ENCODE data around the gene MAP3K8.
"Not testable (repeated sequence)": the region's sequence is repeated elsewhere in the genome, so short reads cannot be mapped to it uniquely, and the experiment has no call there.

The MAP3K8 gene

DNA sequence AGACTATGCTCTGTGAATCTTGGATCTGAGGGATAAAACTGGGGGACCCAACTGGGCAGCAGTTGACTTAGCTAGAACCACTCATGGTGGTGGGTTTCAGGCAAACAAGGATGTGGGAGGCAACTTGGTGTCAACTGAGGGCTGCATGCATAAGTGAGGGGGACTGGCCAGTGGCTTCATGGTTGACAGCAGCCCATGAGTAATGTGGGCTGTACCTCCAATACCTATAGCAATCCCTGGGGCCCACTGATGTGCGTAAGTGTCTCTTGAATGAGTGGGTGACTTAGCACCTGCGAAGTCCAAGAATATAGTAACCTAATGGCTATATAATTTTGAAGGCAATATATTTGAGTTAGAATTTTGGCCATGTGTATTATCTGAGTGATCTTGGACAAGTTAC is 13.7 kb upstream of the MAP3K8 start:
- DNase-seq (ENCODE audit: insufficient read length, low spot score): no peak
- peak; percentile 89 for FAIRE-seq
- TF ChIP-seq POLR2A (IDR thresholded peaks at IDR 0.05; ENCODE audit: low read depth, low read length) (no peak), PAX5 (IDR thresholded peaks at IDR 0.05; ENCODE audit: insufficient read depth, low read length, severe bottlenecking) (peak; percentile 61), POLR2AphosphoS5 (IDR thresholded peaks at IDR 0.05; ENCODE audit: low read depth, low read length) (peak; percentile 44; the same call in 1 of the 2 replicates), TAF1 (IDR thresholded peaks at IDR 0.05; ENCODE audit: low read depth, low read length) (no peak), POU2F2 (IDR thresholded peaks at IDR 0.05; ENCODE audit: low read depth, low read length) (peak; percentile 98), SPI1 (IDR thresholded peaks at IDR 0.05; ENCODE audit: low read depth, low read length) (peak; percentile 45)

DNA sequence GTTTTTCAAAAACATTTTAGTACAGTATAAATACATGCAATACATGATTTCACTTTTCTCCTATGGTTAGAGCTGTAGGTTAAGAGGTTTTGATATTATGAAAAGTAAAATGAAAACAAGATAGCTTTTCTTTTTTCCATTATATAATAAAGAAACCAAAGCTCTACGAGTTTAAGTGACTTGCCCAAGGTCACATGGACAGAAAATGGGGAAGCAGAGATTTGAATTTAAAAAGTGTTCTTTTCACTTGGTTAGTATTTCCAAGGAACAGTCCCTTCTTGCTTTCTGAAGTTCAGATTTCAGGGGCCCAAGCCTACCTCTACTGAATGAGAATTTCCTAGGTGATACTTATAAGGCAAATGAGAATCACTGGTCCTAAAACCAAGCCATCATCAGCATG is 13.2 kb upstream of the MAP3K8 start:
- TF ChIP-seq TAF1 (IDR thresholded peaks at IDR 0.05; ENCODE audit: low read depth, low read length) (no peak), POLR2AphosphoS5 (IDR thresholded peaks at IDR 0.05; ENCODE audit: low read depth, low read length) (no peak), POLR2A (IDR thresholded peaks at IDR 0.05; ENCODE audit: low read depth, low read length) (no peak), SPI1 (IDR thresholded peaks at IDR 0.05; ENCODE audit: low read depth, low read length) (no peak), PAX5 (IDR thresholded peaks at IDR 0.05; ENCODE audit: insufficient read depth, low read length, severe bottlenecking) (no peak), POU2F2 (IDR thresholded peaks at IDR 0.05; ENCODE audit: low read depth, low read length) (no peak)
- DNase-seq (ENCODE audit: insufficient read length, low spot score): no peak
- no peak for FAIRE-seq

DNA sequence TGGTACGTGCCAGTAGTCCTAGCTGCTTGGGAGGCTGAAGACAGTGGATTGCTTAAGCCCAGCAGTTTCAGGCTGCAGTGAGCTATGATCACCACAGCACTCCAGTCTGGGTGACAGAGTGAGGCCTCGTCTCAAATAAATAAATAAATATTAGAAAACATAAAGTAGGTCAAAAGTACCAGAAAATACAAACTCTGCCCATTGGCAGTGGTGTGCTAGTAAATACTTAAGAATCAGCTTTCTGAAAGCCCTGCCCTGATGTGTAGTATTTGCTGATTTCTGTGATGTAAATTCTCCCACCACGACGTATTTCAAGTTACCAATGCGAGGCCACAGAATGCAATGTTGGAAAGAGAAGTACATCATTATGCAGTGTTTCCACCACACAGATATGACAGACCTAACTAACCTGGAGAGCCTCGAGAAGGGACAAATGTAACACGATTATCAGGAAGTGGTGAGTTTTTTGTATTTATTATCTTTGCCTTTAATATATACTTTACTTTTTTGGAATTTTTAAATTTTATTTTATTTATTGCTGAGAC is 11.8 kb upstream of the MAP3K8 start:
- TF ChIP-seq SPI1 (IDR thresholded peaks at IDR 0.05; ENCODE audit: low read depth, low read length): no peak
- TF ChIP-seq POLR2A (IDR thresholded peaks at IDR 0.05; ENCODE audit: low read depth, low read length): no peak
- TF ChIP-seq TAF1 (IDR thresholded peaks at IDR 0.05; ENCODE audit: low read depth, low read length): no peak
- no peak for TF ChIP-seq POLR2AphosphoS5 (IDR thresholded peaks at IDR 0.05; ENCODE audit: low read depth, low read length)
- 0 out of 2 replicates have a peak, but pooled peaks have one; percentile 21 for TF ChIP-seq POU2F2 (IDR thresholded peaks at IDR 0.05; ENCODE audit: low read depth, low read length)
- TF ChIP-seq PAX5 (IDR thresholded peaks at IDR 0.05; ENCODE audit: insufficient read depth, low read length, severe bottlenecking): no peak
- DNase-seq (ENCODE audit: insufficient read length, low spot score) (no peak), FAIRE-seq (no peak)

DNA sequence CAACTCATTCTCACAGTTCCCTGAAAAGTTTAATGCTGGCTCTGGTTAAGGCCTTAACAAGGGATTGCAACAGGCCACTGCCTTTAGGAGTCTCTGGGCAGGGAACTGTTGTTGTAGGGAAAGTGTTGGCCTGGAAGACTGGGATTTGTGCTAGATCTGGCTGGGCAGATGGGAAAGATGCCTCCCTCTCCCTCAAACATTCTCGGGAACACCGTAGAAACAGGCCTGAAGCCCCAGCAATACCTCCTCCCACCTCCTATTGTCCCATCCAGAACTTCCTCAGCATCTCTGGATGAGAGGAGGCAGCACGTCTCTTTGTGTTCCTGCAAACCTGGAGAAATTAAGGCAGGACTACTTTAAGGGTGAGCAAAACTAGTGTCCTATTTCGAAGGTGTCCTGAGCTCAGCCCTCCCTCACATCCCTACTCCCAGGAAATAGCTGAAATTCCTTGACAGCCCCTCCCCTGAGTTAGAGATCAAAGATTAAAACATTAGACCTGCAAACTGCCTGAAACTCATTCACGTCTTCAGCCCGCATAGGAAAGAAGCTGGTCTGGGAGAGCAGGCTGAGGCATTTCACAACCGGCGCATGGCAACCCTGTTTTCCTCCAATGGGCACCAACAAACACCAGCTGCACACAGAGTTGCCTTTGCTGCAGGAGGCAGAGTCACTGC is 10.9 kb upstream of the MAP3K8 start:
- DNase-seq (ENCODE audit: insufficient read length, low spot score) (no peak), FAIRE-seq (no peak)
- TF ChIP-seq POLR2AphosphoS5 (IDR thresholded peaks at IDR 0.05; ENCODE audit: low read depth, low read length): no peak
- 0 out of 2 replicates have a peak, but pooled peaks have one; percentile 9 for TF ChIP-seq POU2F2 (IDR thresholded peaks at IDR 0.05; ENCODE audit: low read depth, low read length)
- TF ChIP-seq POLR2A (IDR thresholded peaks at IDR 0.05; ENCODE audit: low read depth, low read length): 0 out of 2 replicates have a peak, but pooled peaks have one; percentile 27
- TF ChIP-seq TAF1 (IDR thresholded peaks at IDR 0.05; ENCODE audit: low read depth, low read length): no peak

DNA sequence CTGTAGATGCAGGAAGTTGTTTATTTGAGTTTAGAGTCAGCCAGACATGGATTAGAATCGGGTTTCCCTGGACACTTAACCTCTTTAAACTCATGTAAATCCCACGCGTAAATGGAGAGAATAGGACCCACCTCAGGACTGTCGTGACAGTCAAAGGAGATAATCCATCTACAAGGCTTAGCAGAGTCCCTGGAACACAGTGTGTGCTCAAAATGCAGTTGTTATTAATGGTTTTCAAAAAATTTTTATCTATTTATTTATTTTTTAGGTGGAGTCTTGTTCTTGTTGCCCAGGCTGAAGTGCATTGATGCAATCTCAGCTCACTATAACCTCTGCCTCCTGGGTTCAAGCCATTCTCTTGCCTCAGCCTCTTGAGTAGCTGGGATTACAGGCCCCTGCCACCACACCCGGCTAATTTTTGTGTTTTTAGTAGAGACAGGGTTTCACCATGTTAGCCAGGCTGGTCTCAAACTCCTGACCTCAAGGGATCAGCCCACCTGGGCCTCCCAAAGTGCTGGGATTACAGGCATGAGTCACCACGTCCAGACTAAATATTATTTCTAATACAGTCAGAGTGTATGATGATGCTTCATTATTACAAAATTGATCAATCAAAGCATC is 10.2 kb upstream of the MAP3K8 start:
- FAIRE-seq; DNase-seq (ENCODE audit: insufficient read length, low spot score): not testable (repeated sequence)

DNA sequence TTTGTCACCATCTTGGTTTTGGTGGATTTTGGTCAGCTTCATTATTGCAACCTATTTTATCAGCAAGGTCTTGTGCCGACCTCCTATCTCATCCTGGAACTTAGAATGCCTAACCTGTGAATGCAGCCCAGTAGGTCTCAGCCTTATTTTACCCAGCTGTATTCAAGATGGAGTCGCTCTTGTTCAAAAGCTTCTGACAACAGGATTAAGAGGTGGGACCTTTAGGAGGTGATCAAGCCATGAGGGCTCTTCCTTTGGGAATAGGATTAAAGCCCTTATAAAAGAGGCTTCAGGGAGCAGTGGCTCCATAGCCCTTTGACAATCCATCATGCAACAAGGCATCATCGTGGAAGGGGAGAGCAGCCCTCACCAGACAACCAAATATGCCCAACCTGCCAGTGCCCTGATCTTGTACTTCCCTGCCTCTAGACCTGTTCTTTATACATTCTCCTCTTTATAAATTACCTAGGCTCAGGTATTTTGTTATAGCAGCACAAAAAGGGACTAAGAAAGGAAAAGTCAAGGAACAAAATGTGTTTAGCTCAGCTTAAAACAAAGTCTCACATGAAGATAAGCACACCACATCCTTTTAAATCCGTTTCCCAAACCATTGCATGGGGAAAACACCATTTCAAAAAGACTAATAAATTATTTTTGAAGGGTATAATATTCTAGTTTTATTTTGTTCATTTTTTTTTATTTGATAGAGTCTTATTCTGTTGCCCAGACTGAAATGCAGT is 8.5 kb upstream of the MAP3K8 start:
- no peak for DNase-seq (ENCODE audit: insufficient read length, low spot score)
- no peak for TF ChIP-seq POLR2A (IDR thresholded peaks at IDR 0.05; ENCODE audit: low read depth, low read length)
- TF ChIP-seq POU2F2 (IDR thresholded peaks at IDR 0.05; ENCODE audit: low read depth, low read length): no peak
- TF ChIP-seq TAF1 (IDR thresholded peaks at IDR 0.05; ENCODE audit: low read depth, low read length): no peak
- TF ChIP-seq PAX5 (IDR thresholded peaks at IDR 0.05; ENCODE audit: insufficient read depth, low read length, severe bottlenecking): no peak
- no peak for TF ChIP-seq SPI1 (IDR thresholded peaks at IDR 0.05; ENCODE audit: low read depth, low read length)
- no peak for TF ChIP-seq POLR2AphosphoS5 (IDR thresholded peaks at IDR 0.05; ENCODE audit: low read depth, low read length)
- FAIRE-seq: no peak

DNA sequence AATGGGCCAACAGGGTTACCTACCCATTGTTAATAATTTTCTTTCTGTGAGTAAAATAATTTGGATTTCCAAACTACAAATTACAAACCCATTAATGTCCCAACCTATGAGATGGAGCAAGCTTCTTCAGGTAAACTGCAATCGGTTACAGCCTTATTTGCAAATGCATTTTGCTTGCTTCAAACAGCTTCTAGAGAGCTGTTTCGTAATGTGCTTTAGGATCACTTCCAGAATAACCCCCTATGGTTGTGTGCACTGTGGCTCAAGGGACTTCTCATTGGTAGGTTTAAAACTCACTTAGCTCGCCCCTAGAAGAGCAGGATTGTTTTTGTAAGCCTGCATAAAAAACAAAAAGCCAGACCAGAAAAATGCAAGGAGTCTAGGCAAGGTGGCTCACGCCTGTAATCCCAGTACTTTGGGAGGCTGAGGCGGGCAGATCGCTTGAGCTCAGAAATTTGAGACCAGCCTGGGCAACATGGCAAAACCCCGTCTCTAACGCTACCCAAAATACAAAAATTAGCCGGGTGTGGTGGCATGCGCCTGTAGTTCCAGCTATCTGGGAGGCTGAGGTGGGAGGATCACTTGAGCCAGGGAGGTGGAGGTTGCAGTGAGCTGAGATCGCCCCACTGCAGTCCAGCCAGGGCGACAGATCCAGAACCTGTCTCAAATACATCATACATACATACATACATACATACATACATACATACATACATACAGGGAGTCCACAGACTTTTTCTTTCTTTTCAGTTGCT is 3.3 kb upstream of the MAP3K8 start:
- no peak for FAIRE-seq
- DNase-seq (ENCODE audit: insufficient read length, low spot score): no peak
- TF ChIP-seq POU2F2 (IDR thresholded peaks at IDR 0.05; ENCODE audit: low read depth, low read length) (no peak), TAF1 (IDR thresholded peaks at IDR 0.05; ENCODE audit: low read depth, low read length) (no peak), SPI1 (IDR thresholded peaks at IDR 0.05; ENCODE audit: low read depth, low read length) (no peak), POLR2AphosphoS5 (IDR thresholded peaks at IDR 0.05; ENCODE audit: low read depth, low read length) (no peak), PAX5 (IDR thresholded peaks at IDR 0.05; ENCODE audit: insufficient read depth, low read length, severe bottlenecking) (no peak), POLR2A (IDR thresholded peaks at IDR 0.05; ENCODE audit: low read depth, low read length) (no peak)

DNA sequence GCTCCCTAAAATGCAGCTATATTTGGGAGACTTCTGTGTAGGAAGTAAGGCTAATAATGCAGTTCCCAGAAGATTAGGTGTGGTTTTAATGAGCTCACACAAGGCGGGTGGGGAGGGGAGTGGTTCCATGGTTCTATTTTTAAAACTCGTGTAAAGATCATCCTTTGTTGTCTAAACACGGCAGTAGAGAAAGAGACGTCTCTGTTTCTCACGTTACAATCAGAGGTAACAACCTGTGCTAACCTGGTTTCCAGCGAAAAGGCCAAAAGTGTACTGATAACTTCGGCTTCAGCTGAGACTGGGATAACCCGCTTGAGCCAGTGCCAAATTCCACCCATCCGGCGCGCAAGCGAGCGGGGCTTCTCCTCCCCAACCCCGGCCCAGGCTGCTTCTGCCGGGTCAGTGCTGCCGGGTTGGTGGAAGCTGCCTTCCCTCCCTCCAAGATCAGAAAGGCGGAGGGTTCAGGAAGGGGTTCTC is 2.5 kb upstream of the MAP3K8 start:
- FAIRE-seq: no peak
- no peak for TF ChIP-seq POLR2AphosphoS5 (IDR thresholded peaks at IDR 0.05; ENCODE audit: low read depth, low read length)
- TF ChIP-seq POLR2A (IDR thresholded peaks at IDR 0.05; ENCODE audit: low read depth, low read length): no peak
- no peak for TF ChIP-seq PAX5 (IDR thresholded peaks at IDR 0.05; ENCODE audit: insufficient read depth, low read length, severe bottlenecking)
- no peak for TF ChIP-seq POU2F2 (IDR thresholded peaks at IDR 0.05; ENCODE audit: low read depth, low read length)
- no peak for TF ChIP-seq TAF1 (IDR thresholded peaks at IDR 0.05; ENCODE audit: low read depth, low read length)
- no peak for TF ChIP-seq SPI1 (IDR thresholded peaks at IDR 0.05; ENCODE audit: low read depth, low read length)
- DNase-seq (ENCODE audit: insufficient read length, low spot score): no peak

Measured in GM12891 (cell line).